Stimulated activated CD8-positive, alpha-beta memory T cell treated with anti-CD3 and anti-CD28 coated beads, Interleukin-12 subunit alpha, Interleukin-12 subunit beta, amount 100 ng/mL, for 4 hours (primary cell): ENCODE measurements around the gene JCAD.
"Not testable (repeated sequence)": the region's sequence is repeated elsewhere in the genome, so short reads cannot be mapped to it uniquely, and the experiment has no call there.

ENCODE experiments used
- DNase-seq: peaks from one replicate; pipeline ENCODE4 v3.0.0-alpha.2; 2020; ENCODE audit warnings: low read depth

JCAD gene

GRCh38 chr10:30025428-30025827, 34.0 kb downstream of the JCAD start:
- DNase-seq, result not testable (repeated sequence)

DNA sequence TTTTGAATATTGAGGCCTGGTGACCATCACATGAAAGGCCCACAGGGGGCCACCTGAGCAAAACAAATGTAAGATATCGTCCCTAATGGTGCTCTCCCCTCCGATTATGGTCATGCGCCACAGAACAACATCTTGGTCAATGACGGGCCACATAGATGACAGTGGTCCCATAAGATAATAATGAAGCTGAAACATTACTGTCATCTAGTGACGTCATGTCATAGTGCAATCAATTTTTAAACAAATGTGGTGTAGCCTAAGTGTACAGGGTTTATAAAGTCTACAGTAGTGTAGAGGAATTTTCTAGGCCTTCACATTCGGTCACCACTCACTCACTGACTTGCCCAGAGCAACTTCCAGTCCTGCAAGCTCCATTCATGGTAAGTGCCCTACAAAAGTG, 36.8 kb downstream of the JCAD start:
- DNase-seq, result no peak

- no peak for DNase-seq
Observed at GRCh38 chr10:30019468-30019867, 39.9 kb downstream of the JCAD start.

DNA sequence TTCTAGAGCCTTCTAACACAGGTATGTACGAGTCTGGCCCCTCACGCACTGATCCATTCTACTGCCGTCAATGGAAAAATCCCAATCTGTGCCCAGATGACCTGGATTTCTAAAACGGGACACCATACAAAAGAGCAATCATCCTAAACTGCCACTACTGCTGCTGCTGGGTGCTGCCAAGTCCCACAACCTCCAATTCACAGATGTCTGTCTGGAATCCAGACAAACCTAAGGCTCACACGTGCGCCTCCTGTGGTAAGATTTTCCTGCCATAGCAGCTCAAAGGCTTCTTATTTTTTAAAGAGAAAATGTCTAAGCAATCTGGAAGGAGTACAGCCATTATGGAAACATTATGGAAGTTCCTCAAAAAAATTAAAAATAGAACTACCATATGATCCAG, 40.9 kb downstream of the JCAD start:
- DNase-seq, result no peak

DNA sequence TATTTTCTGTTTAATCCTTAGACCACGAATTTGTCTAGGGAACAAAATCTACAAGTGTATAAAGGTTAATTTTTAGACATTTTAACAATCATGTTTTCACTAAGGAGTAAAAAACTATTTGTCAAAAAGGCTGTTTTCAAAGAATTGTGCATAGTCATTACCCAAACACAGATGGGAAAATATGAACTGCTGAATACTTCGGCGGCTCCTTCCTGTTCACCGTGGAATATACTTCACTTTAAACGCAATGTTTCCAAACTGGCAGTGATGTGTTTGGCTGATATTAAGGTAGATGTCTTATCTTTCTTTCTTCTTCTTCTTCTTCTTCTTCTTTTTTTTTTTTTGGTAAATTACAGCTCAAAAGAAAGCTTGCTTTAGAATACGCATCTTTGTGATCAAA, 41.4 kb downstream of the JCAD start:
- no peak for DNase-seq

DNA sequence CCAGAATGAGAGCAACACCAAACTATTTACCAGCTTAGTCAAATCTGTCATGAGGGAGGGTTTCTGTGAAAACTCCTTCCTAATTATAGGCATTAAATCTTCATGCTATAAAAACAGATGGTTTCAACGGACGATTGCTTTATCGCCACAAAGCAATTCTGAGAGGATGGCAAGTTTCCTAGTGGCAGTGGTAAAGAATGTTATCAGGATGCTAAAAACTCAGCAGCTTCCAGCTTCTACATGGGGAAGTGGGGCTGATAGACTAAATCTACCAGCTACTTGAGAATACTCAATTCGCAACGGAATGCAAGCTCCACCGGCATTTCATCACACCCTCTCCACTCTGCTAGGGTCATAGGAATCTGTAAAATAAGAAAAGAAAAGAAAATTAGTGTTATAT, 41.8 kb downstream of the JCAD start:
- no peak for DNase-seq

DNA sequence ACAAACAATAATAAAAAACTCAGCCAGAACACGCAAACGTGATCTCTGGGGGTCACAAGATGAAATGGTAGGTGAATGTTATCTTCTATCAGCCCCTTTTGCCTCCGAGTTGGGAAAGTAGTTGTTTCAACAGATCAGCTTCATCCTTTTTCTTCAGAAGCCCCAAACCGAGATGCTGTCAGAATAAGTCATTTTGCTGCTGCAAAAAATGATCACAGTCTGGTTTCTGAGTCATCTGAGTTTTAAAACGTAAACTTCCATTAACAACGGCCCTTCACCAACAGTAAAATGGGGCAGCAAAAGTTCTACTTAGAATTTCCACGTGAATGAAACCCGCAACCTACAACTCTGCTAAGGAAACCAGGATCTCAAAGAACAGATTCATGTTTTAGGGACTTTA, 44.9 kb downstream of the JCAD start:
- no peak for DNase-seq

DNA sequence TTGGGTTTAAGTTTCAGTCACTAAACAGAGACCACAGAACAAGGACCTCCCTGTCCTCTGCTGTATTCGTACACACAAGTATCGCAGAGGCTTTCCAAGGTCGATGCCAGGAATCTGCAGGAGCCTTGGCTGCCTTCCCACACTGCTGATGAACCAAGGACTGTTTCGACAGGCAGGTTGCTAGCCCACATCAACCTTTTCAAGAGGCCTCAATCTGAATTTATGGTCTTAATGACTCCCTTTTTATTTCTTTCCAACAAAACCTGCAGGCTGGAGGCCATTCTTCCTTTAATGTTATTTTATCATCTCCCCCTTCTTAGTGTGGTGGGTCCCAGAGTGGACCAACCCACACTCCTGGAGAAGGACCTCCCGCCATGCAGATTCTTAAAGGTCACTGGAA, 45.6 kb downstream of the JCAD start:
- DNase-seq, result no peak

- no peak for DNase-seq
Observed at GRCh38 chr10:30011956-30012647, 47.3 kb downstream of the JCAD start.

GRCh38 chr10:30011396-30011795, 48.0 kb downstream of the JCAD start:
- DNase-seq, result no peak

- no peak for DNase-seq
Observed at GRCh38 chr10:30007406-30007805, 52.0 kb downstream of the JCAD start.

DNA sequence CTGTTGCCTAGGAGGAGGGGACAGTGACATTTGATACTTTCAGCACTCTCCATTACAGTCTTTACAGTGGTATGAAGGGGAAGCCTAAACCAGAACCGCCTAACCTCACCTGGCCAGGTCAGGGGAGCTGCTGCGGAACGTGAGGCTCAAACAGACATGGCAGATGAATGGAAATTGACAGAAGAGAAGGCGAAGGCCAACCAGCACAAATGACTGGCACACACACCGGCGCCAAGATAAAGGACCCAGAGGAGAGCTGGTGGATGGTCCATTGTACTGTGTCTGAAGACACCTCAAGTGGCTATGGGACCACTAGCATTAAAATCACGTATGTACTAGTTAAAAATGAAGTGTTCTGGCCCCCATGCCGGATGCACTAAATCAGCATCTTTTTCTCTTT, 53.0 kb downstream of the JCAD start:
- DNase-seq, result no peak

GRCh38 chr10:30005116-30005515, 54.3 kb downstream of the JCAD start:
- DNase-seq, result not testable (repeated sequence)

GRCh38 chr10:30002426-30003266, 56.7 kb downstream of the JCAD start:
- peak; percentile 32 for DNase-seq

DNA sequence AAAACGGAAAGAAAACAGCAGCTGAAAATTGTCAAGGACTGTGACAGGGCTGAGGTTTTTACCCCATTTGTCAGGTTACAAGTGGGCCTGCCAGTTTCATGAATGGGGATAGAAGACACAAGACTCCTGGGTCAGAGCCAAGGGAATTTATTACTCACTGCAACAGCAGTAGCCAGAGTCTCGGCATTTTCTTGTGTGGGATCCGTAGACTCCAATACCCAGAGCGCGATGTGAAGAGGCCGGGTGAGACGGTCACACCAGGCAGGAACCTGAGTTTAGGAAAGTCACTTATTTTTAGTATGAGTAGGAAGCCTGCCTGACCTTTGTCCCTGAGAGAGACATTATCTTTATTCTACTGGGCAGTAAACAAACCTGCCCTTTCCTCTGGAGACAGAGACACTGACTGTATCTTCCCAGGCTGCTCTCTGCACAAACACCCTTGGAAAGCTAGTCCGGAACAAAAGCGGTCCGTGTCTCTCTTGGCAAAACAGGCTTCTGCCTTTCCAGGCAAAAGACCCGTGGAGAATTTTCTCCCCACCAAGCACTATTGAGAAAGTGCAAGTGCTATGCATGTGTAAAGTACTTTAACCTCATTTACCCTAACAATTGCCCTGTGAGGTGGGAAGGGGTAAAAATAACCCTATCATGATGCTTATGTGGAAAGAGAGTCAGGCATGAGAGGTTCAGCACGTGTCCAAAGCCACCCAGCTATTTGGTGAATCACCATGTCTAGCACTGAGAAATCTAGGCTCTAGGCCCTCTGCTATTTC, 58.4 kb downstream of the JCAD start:
- no peak for DNase-seq

GRCh38 chr10:29998142-29998808, 61.1 kb downstream of the JCAD start:
- DNase-seq, result peak; percentile 34

DNA sequence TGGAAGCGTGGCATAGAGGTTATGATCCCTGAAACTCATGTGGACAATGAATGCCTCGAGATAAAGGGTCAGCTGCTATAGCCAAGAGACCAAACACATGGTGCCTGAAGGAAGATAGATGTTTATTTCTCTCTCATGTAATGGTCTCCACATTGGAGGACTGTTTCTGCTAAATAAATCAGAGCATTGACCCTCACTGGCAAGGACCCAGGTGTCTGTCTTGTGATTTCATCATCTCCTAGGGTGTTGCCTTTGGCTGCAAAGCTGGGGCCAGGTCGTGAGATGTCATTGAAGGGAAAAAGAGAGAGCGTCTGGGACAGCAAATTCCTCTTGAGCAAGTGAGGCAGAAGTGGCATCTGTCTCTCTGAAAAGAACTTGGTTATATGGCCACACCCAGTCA, 64.6 kb downstream of the JCAD start:
- DNase-seq, result no peak

GRCh38 chr10:29993319-29993915, 66.0 kb downstream of the JCAD start:
- no peak for DNase-seq

- no peak for DNase-seq
Observed at GRCh38 chr10:29992914-29993313, 66.5 kb downstream of the JCAD start.

- DNase-seq, result no peak
Observed at GRCh38 chr10:29991382-29991781, 68.0 kb downstream of the JCAD start.

DNA sequence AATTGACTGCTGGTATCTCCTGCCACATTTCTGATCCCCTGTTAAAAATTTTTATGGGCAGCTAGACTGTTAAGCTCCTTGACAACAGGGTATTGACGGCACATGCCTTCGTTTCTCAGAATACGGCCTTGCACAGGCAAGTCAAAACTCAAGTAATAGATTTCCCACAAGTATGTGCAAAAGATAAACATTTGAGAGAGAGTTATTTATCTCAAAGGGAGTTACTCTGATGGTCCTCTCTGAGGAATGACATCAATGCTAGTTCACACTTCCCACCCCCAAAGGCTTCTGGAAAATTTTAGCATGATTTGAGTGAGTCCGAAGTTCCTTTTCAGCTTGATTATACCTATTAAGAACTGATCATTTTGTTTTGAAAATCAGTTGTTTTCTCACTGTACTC, 71.9 kb downstream of the JCAD start:
- no peak for DNase-seq
